A549 (cell line): ENCODE data around the gene EPN1. TPM values are rescaled to one million over a fixed set of nuclear protein-coding genes. Genes with fewer than 3 reads are reported as not detected.

Experiments used
- ATAC-seq, 2 experiments: fragments of 200-7000 bp in 1 of 2; fragments of >200 bp in 1 of 2; cut with Nextera tagmentation in 1 of 2; cut with Tn5 transposase in 1 of 2; 3 replicates each; pipeline versions ENCODE4 v1.8.0 to v1.9.1; 2018 to 2020; ENCODE audit warnings: mild to moderate bottlenecking in 1 of 2, moderate library complexity in 1 of 2
- CTCF ChIA-PET: fragments of 300-600 bp; sonication (Branson Sonifier 250); formaldehyde crosslinking; extraction: SDS; loops from one replicate; lab custom pipeline; 2021; ENCODE audit warnings: antibody characterized with exemption, inconsistent platforms; lab: Yijun Ruan, JAX
- POLR2A ChIA-PET: fragments of 350-600 bp; formaldehyde crosslinking; extraction: SDS; loops from one replicate; lab custom pipeline; 2021; ENCODE audit warnings: antibody characterized with exemption, inconsistent platforms; lab: Yijun Ruan, JAX
- DNase-seq, 2 experiments: peaks; one replicate each; pipeline versions ENCODE4 v3.0.0 to v3.0.0-alpha.2; 2011 to 2016; ENCODE audit warnings: low read depth in 1 of 2, low spot score in 1 of 2
- FAIRE-seq: peaks from 2 replicates; lab custom pipeline; 2011; peaks lifted over from hg19 to GRCh38; lab: Jason Lieb, UNC
- H3K27ac ChIP-seq, 2 experiments: fragments of >200 bp; sonication (Bioruptor Twin); formaldehyde crosslinking; 3 replicates each; pipeline ENCODE4 v1.5.1; 2016 to 2017
- H3K4me1 ChIP-seq: fragments of >200 bp; sonication (Bioruptor Twin); formaldehyde crosslinking; 3 replicates; pipeline ENCODE4 v1.6.1; 2016
- H3K4me2 ChIP-seq: fragments of >200 bp; sonication (Bioruptor Twin); formaldehyde crosslinking; 3 replicates; pipeline ENCODE4 v1.6.1; 2016
- H3K4me3 ChIP-seq: fragments of >200 bp; sonication (Bioruptor Twin); formaldehyde crosslinking; 3 replicates; pipeline ENCODE4 v1.5.1; 2016
- H3K9me3 ChIP-seq: fragments of >200 bp; sonication (Bioruptor Twin); formaldehyde crosslinking; 3 replicates; pipeline ENCODE4 v1.6.1; 2016
- BHLHE40 ChIP-seq: IDR thresholded peaks from 2 replicates; pipeline ENCODE4 v1.6.1; 2012; ENCODE audit warnings: low read depth, low read length, inconsistent platforms
- CBX8 ChIP-seq: fragments of 200-600 bp; sonication (generic); IDR thresholded peaks from 2 replicates; pipeline ENCODE4 v1.6.1; 2016
- E2F6 ChIP-seq: IDR thresholded peaks from 2 replicates; pipeline ENCODE4 v1.6.1; 2012; ENCODE audit warnings: low read depth, borderline replicate concordance
- EHF ChIP-seq: fragments of 250-450 bp; sonication (Bioruptor Pico); IDR thresholded peaks from 2 replicates; pipeline ENCODE4 v1.5.0; 2020; ENCODE audit warnings: mild to moderate bottlenecking
- FOSL2 ChIP-seq, 2 experiments: fragments of 450-650 bp in 1 of 2; fragments of >200 bp in 1 of 2; sonication (Bioruptor Twin) in 1 of 2; formaldehyde crosslinking; IDR thresholded peaks; 2 replicates each; pipeline versions ENCODE4 v1.5.0 to v1.6.1; 2016 to 2020; ENCODE audit warnings: mild to moderate bottlenecking in 1 of 2, moderate library complexity in 1 of 2
- JUN ChIP-seq, 2 experiments: fragments of >200 bp; sonication (Bioruptor Twin); formaldehyde crosslinking; IDR thresholded peaks; 2 replicates in 1 of 2; 3 replicates in 1 of 2; pipeline ENCODE4 v1.6.1; 2016 to 2017
- MAFK ChIP-seq: fragments of 450-650 bp; IDR thresholded peaks from 2 replicates; pipeline ENCODE4 v1.6.1; 2014; ENCODE audit not compliant: partially characterized antibody
- MAZ ChIP-seq: fragments of 150-350 bp; IDR thresholded peaks from 2 replicates; pipeline ENCODE4 v1.6.1; 2014; ENCODE audit warnings: antibody characterized with exemption, low read depth, low read length, borderline replicate concordance
- NR3C1 ChIP-seq: fragments of >200 bp; sonication (Bioruptor Twin); formaldehyde crosslinking; IDR thresholded peaks from 3 replicates; pipeline ENCODE4 v1.6.1; 2017
- PBX3 ChIP-seq: IDR thresholded peaks from 2 replicates; pipeline ENCODE4 v1.6.1; 2012
- POLR2A ChIP-seq: IDR thresholded peaks from 2 replicates; pipeline ENCODE4 v1.6.1; 2012; ENCODE audit warnings: mild to moderate bottlenecking, low read length
- RAD21 ChIP-seq, 2 experiments: fragments of >200 bp in 1 of 2; sonication (Bioruptor Twin) in 1 of 2; formaldehyde crosslinking in 1 of 2; IDR thresholded peaks in 1 of 2; conservative IDR thresholded peaks in 1 of 2; 2 replicates in 1 of 2; 3 replicates in 1 of 2; pipeline ENCODE4 v1.6.1; 2012 to 2018; ENCODE audit warnings: inconsistent platforms in 1 of 2
- RNF2 ChIP-seq: fragments of 200-600 bp; sonication (generic); IDR thresholded peaks from 2 replicates; pipeline ENCODE4 v1.6.1; 2016; ENCODE audit warnings: low read depth, mild to moderate bottlenecking, antibody characterized with exemption, moderate library complexity, borderline replicate concordance
- TFCP2L1 ChIP-seq: fragments of 250-450 bp; sonication (Bioruptor Pico); IDR thresholded peaks from 2 replicates; pipeline ENCODE4 v1.5.0; 2021; ENCODE audit warnings: mild to moderate bottlenecking
- ZC3H11A ChIP-seq: fragments of 450-650 bp; IDR thresholded peaks from 2 replicates; pipeline ENCODE4 v1.6.1; 2014; ENCODE audit warnings: antibody characterized with exemption, mild to moderate bottlenecking
- ZSCAN20 ChIP-seq: fragments of 250-450 bp; sonication (Bioruptor Pico); IDR thresholded peaks from 2 replicates; pipeline ENCODE4 v1.8.0; 2022; ENCODE audit warnings: mild to moderate bottlenecking, moderate library complexity
- WGBS: methylation state at CpG from one replicate; pipeline ENCODE4 v1.1.6; 2017; ENCODE audit errors: missing lambda C conversion rate; 5-methylcytosine and 5-hydroxymethylcytosine counted together
- polyA plus RNA-seq, 4 experiments: library from polyadenylated mRNA; depleted of rRNA in 3 of 4; stranded (reverse); fragments of >200 nt; fragmentation: RNase III in 1 of 4; extraction: RNeasy Plus Mini Kit Qiagen cat#74134 plus additional on column Dnase treatment in 1 of 4; gene quantifications; 2 replicates in 3 of 4; 3 replicates in 1 of 4; pipeline ENCODE4 v1.2.3, GENCODE V29; 2011 to 2017
- TF ChIP-seq, protein P1 (sequence below): IDR thresholded peaks from 2 replicates; pipeline ENCODE4 v1.6.1; 2012
- TF ChIP-seq, protein P2 (sequence below): fragments of 250-450 bp; sonication (Bioruptor Pico); IDR thresholded peaks from 2 replicates; pipeline ENCODE4 v1.5.0; 2020; ENCODE audit warnings: low read depth, mild to moderate bottlenecking, moderate library complexity
- TF ChIP-seq, protein P3 (sequence below): fragments of 450-650 bp; IDR thresholded peaks from 2 replicates; pipeline ENCODE4 v1.6.1; 2014; ENCODE audit warnings: antibody characterized with exemption

EPN1 gene
- polyA plus RNA-seq, 2 of the 4 experiments (the other 2 are of a cell fraction): 43.7 to 139 TPM

DNA sequence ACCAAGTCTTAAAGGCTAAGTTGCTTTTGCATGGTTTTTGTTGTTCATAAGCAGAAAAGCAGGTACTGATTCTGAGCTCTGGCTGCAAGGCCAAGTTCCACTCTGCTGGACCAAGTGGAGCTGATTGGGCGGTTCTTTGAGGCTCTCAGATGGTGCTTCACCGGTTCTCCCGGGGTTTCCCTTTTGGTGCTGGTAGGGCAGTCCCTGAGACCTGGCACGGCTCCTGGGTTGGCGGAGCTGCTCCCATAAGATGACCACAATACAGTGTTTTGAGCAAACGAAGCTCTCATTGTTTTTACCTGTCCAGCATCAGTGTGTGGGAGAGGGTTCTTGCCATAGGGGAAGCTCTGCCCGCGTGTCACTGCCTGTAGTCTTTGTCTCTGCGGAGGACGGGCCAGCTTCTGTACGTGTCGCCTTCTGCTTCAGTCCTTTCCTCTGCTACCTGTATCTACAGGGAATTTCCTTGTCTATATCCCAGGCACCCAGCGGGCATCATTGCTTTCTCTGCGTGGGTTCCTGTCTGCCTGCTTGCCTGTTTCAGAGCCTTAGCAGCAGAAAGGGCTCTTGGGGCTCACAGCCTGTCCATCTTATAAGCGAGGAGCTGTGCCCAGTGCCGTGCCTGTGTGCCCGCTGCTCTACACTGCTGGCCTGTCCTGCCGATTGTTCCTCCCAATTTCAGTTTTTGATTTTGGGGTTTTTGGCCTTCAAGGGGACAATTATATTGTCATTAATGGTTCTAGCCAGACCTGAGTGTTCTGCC lies 17.9 kb upstream of the EPN1 start:
- TF ChIP-seq RAD21 (conservative IDR thresholded peaks at IDR 0.05 in 1 of 2, IDR thresholded peaks at IDR 0.05 in 1 of 2) (no peak), MAFK (no peak), BHLHE40 (no peak), JUN (IDR thresholded peaks at IDR 0.05) (no peak), FOSL2 (IDR thresholded peaks at IDR 0.05) (no peak), FOSL2 (CRISPR knock-in tag; IDR thresholded peaks at IDR 0.05) (no peak)
- TF ChIP-seq, protein P1, sequence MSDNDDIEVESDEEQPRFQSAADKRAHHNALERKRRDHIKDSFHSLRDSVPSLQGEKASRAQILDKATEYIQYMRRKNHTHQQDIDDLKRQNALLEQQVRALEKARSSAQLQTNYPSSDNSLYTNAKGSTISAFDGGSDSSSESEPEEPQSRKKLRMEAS: no peak
- POLR2A ChIA-PET: no interaction called here
- WGBS: 69% methylated on average over 18 of the region's 18 CpGs
- CTCF ChIA-PET: interaction anchor here (0.6 to 2.3 kb wide), 5 partner anchors 10 to 282 kb away, joined by 3 to 30 read pairs (median 4); no protein-coding TSS in a partner anchor
- Histone ChIP-seq H3K9me3 (no peaks in the 10 kb centered on the region), H3K4me1 (peaks cover 44% of the 10 kb centered on the region), H3K4me3 (peak overlapping the region; percentile 68; the same call in 2 of the 3 replicates), H3K27ac (peak overlapping the region; percentile 6 to 96; a peak in 3 of 6 replicates), H3K4me2 (peak overlapping the region; percentile 91)
- no peak for ATAC-seq
- FAIRE-seq: no peak
- DNase-seq: no peak

DNA sequence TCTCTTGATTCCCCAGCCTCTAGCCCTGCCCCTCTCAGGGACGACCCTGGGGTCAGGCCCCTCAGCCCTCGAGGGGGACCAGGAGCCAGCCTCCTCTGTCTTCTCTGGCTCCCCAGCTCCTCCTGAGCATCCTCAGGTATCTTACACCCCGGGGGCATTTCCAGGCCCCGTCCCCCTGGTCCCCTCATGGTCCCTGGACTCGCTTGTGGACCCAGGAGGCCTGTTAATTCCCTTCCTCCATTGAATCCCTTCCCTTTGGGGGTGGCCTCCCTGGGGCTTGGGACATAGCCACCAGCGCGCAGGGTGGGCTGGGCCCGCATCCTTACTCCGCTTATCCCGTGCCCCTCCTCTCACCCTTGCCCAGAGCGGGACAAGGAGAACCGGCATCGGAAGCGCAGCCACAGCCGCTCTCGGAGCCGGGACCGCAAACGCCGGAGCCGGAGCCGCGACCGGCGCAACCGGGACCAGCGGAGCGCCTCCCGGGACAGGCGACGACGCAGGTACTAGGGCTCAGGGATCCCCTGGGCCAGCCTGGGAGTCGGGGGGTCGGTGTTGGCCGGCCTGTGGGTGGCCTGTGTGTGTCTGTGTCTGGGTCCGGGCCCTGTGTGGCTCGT lies 16.1 kb upstream of the EPN1 start:
- H3K9me3 ChIP-seq: no peaks in the 10 kb centered on the region
- H3K4me2 ChIP-seq: peak overlapping the region; percentile 91
- DNase-seq (no peak), ATAC-seq (no peak), FAIRE-seq (no peak)
- TF ChIP-seq PBX3 (no peak), RNF2 (no peak), POLR2A (no peak), RAD21 (conservative IDR thresholded peaks at IDR 0.05 in 1 of 2, IDR thresholded peaks at IDR 0.05 in 1 of 2) (no peak), MAZ (no peak), NR3C1 (no peak), TFCP2L1 (CRISPR knock-in tag) (no peak), ZC3H11A (no peak), MAFK (no peak), E2F6 (no peak), ZSCAN20 (CRISPR knock-in tag) (no peak), CBX8 (no peak), BHLHE40 (no peak), FOSL2 (IDR thresholded peaks at IDR 0.05) (no peak), FOSL2 (CRISPR knock-in tag; IDR thresholded peaks at IDR 0.05) (no peak), EHF (no peak)
- TF ChIP-seq, protein P2, sequence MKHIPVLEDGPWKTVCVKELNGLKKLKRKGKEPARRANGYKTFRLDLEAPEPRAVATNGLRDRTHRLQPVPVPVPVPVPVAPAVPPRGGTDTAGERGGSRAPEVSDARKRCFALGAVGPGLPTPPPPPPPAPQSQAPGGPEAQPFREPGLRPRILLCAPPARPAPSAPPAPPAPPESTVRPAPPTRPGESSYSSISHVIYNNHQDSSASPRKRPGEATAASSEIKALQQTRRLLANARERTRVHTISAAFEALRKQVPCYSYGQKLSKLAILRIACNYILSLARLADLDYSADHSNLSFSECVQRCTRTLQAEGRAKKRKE (CRISPR knock-in tag): no peak
- TF ChIP-seq, protein P3, sequence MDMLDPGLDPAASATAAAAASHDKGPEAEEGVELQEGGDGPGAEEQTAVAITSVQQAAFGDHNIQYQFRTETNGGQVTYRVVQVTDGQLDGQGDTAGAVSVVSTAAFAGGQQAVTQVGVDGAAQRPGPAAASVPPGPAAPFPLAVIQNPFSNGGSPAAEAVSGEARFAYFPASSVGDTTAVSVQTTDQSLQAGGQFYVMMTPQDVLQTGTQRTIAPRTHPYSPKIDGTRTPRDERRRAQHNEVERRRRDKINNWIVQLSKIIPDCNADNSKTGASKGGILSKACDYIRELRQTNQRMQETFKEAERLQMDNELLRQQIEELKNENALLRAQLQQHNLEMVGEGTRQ: no peak
- H3K4me3 ChIP-seq: no peak overlapping the region
- ChIA-PET CTCF (interaction anchor here (0.7 to 2.4 kb wide), 4 partner anchors 13 to 987 kb away, joined by 3 to 21 read pairs (median 6); no protein-coding TSS in a partner anchor), POLR2A (no interaction called here)
- peaks cover 40% of the 10 kb centered on the region for H3K4me1 ChIP-seq
- WGBS: 92% methylated on average over 37 of the region's 37 CpGs
- H3K27ac ChIP-seq: no peak overlapping the region
